DMS114 treated with DMSO at 0.1 percent for 48 hours (cell line): ENCODE data around the gene HNRNPUL1.
"Not testable (repeated sequence)": the region's sequence is repeated elsewhere in the genome, so short reads cannot be mapped to it uniquely, and the experiment has no call there.

Experiments used
- DNase-seq: peaks from one replicate; lab custom pipeline; 2025; ENCODE audit not compliant: unreplicated experiment; lab: John Stamatoyannopoulos, UW

Gene HNRNPUL1

DNA sequence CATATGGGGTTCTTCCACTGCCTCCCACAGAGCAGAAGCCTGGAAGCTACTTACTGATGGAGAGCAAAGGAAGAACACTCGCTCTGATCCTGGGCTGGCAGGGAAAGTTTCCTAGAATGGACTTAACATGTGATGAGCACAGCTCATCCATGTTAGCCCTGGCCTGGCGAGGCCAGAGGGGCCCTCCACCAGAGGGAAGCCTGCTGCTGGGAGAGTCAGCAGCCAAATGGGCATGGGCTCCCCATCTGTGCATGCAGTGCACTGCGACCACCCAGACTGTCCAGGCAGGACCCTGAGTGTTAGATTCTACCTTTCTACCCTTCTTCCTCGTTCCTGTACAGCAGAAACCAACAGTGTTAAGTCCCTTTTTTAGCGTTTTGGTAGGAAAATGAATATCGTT is 8.9 kb downstream of the HNRNPUL1 start:
- DNase-seq, result no peak

DNA sequence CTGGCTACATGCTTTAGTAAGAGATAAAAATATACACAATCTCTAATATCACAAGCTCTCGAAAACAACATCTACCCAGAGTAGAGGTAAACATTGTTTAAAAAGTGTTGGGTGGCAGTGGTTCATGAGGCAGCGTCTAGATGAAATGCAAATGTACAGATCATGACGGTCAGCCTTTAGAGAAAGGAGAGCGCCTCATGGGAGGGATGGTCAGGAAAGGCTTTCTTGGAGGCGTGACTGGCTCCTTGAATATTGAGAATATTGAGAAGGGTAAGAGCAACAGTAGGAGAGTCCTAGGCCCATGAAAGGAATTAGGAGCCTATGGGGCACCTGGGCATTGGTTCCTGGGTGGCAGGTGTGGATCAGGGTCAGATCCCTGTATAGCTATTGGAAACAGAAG is 10.6 kb downstream of the HNRNPUL1 start:
- no peak for DNase-seq

DNA sequence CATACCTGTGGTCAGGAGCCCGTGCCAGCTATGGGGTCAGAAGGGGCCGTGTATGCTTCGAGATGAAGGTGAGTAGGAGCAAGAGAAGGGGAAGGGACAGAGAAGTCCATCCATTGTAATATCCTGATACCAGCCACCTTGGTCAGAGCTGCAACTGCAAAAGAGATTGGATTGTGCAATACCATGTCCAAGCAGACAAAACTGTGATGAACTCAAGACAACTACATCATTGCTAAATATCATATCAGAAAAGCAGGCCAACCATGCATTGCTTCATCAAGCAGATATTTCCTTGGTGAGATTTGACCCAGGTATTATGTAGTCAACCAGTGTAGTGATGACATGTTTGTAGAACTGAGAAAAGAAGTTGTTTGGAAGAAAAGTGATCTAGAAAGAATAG is 12.1 kb downstream of the HNRNPUL1 start:
- DNase-seq, result no peak

DNA sequence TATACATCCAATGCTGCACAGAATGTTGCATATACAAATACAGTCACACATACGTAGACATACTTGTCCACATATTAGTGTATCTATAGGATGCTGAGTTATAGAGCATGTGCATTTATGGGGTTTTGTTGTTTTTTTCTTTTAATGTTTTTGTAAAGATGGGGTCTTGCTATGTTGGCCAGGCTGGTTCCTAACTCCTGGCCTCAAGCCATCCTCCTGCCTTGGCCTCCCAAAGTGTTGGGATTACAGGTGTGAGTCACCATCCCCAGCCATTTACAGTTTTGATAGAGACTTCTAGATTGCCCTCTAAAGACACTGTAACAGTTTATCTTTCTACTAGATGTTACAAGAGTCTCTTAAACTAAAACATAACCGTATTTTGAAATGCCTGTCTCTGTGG is 14.3 kb downstream of the HNRNPUL1 start:
- DNase-seq, result no peak

DNA sequence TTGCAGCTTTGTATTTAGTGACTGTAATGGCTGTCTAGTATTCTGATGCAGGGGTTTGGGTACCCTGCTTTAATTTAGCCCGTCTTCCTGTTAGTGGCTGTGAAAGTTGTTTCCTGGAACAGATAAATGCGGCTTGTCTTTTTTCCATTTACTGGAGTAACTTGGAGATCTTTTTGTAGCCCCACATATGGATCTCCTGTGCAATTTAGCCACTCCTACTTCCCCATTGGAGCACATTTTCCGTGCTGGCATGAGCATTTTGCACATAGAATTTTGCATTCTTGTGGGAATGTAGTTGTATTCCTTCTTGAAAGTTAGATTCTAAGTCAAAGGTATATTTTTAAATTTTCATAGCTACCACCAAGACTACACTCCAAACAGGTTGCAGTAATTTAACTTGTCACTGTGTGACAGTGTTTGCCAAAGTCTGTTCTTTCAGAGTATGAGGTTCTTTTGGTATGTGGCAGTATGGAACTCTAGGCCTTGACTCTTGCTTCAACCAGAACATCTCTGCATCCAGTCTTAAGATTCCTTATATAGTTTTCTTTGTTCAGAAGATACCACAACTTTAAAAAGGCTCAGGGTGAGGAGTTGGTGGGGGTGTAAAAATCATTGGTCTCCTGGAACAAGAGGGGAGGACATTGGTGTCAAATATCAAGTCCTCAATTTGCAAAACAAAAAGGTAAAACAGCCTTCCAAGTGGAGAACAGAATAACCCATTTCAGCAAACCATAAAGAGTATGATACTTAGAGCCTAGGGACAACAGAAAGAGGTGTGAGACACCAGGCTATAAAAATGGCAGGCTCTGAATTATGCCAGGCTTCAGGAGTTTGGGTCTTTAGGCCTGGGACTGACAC is 24.7 kb downstream of the HNRNPUL1 start:
- no peak for DNase-seq

DNA sequence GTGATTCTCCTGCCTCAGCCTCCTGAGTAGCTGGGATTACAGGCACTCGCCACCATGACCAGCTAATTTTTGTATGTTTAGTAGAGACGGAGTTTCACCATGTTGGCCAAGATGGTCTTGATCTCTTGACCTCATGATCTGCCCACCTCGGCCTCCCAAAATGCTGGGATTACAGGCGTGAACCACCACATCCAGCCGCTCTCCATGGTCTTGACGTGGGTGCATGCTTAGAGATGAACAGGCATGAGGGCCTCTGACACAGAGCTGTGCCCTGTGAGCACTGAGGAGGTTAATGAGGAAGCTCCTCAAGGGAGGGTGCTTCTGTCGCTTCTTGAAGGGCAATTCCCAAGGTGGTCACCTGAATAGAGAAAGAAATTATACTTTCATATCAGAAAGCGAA is 25.6 kb downstream of the HNRNPUL1 start:
- not testable (repeated sequence) for DNase-seq

DNA sequence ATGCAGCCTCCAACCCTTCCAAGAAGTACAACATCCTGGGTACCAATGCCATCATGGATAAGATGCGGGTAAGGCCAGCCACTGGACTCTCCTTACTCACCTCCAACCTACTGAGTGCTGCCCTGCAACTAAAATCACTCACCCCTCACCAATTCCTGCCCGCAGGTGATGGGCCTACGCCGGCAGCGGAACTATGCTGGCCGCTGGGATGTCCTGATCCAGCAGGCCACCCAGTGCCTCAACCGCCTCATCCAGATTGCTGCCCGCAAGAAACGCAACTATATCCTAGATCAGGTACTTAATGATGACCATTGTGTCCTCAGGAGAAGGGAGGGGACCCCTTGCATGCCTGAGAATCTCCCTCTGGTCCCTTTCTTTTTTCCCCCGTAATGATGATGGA is 30.2 kb downstream of the HNRNPUL1 start:
- no peak for DNase-seq

DNA sequence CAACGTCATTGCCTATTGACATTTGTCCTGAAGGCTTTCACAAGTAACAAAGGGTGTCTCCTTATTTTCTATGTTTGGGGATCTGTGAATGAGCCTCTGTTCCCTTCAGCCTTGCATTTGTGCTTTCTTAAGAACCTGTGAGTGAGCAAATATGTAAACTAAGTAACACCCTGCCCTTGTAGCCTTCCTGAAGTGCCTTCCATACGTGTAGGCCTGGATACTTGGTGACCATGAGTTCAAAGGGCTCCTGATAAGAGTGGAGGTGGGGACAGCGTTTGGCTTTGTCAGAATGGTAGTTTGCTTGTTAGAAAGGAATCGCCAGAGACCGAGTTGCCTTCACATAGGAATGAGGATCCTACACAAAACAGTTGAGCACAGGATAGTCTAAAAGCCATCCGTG is 31.3 kb downstream of the HNRNPUL1 start:
- no peak for DNase-seq

DNA sequence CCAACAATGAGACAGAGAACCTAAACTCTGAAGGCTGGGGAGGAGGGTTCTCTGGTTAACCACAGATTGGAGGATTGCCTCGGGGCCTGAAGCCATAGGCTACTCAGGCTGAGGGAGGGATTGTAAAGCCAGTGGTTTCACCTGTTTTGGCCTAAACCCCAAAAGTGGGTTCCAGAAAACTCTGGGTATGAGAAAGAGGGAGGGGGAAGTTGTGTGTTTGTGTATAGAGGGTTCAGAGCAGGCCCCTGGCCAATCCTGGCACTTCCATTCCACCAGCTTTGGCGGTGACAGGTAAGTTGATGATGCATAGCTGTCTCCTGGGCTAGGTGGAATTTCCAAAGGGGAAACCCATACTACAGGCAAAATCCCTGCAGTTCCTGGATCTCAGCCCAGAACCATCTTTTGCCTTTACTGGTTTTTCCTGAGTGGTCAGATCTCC is 32.3 kb downstream of the HNRNPUL1 start:
- DNase-seq, result no peak

DNA sequence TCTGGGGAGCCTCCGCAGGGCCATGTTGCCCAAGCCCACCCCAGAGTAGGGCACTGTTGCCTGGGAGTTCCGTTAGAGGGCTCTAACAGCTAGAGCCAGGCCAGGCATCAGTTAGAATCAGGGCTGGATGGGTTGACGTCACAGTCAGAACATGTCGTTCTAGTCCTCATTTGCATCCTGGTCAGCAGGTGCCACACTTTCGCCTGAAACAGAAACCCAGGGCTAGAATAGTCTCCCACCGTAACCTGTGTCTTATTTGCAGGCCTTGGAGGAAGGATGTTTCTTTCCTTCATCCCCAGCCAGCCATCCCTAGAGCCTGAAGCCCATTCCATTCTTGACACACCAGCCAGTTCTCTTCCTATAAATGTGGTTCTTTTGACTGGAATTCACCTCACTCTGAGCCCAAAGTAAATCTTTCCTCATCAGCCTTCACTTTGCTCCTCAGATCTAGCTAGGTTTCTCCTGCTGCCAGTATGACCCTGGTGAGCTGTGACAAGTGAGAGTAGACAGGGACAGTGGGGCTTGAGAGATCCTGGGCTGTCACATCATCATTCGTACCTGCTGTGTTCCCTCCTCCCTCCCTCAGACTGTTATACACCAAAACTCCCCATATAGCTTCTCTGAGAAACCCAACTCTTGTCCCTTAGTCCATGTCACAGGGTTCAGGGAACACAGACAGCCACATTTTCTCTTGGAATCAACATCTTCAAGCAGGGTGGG is 33.6 kb downstream of the HNRNPUL1 start:
- no peak for DNase-seq

DNA sequence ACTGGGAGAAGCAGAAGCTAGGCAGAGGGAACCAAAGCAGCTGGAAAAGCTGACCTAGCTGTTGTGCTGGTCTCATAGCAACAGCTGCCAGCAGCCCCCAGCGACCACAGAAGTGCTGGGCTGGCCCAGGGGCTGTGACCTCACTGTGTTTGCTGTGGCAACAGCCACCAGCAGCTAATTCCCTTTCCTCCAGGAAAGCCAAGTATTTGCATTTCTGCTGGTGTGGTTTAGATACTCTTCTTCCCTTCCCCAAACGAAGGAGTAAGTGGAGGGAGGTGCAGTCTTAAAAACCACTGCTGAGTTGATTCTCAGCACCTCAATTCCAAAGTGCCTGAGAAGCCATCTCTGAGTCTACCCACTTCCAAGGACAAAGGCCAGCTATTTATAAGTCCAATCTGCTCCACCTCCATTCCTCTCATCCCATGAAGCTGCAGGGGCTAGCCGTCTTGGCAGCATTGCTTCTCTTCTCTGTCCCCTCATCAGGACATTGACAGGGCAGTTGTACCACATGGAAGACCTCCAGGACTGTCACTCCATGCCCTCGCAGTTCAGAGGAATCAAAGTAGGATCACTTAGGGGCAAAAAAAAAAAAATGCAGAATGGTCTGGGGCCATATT is 34.3 kb downstream of the HNRNPUL1 start:
- no peak for DNase-seq

DNA sequence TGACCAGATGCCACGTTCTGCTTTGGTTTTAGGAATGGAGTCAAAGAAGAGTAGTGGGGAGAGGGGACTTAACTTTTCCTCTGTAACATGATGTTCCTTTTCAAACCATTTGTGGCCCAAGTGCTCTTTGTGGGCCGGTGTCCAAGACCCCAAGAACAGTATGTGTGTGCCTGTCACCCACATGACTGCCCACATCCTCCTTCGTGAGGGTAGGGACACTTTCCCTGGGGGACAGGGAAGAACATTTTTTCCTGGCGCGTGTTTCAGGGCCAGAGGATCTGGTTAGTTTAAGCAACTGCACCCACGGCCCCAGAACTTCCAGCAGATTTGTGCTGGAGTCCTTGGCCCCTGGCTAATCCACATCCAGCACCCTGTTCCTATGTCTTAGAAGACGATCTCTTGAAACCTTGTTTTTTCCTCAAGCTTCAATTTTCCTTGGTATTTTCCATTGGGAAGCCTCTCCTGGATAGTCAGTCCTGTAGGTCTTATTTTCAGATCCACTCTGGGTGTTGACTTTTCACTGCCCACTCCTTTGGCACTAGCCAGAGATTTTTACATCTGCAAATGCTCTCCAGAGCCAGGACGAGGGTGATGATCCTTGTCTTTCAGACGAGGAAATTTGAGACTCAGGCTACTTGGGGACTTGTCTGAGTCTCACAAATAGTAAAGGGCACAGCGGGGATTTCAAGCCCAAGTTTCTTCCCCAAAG is 35.0 kb downstream of the HNRNPUL1 start:
- no peak for DNase-seq

DNA sequence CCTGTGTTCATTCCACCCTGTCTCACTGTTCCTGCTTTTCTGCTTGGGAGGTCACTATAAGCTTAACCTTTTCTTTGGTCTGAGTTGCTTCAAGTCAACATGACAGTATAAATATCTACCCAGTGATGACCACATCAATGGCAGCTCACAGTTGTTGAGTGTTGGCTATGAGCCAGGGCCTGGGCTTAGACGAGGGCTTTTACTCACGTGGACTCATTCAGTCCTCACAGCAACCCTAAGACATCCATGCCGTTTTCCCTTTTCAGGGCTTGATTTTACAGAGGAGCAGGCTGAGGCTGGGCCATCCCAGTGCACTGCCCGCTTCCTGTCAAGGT is 35.5 kb downstream of the HNRNPUL1 start:
- no peak for DNase-seq

DNA sequence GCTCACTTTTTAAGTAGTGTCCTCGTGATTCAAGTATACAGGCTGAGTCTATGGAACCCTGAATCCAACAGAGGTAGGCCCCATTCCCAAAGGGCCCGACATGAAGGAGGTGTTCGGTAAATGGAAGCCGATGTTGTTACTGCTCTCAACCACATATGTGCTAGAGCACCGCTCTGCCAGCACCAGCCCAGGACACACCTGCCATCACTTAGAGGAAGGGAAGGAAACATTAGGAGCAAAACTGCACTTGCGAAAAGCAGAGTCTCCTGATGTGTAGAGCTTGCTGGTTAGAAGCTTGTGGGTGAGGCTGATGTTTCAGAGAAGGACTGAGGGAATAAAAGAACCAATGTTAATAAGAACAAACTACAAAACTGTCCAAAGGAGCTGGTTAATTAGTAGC is 36.4 kb downstream of the HNRNPUL1 start:
- no peak for DNase-seq

DNA sequence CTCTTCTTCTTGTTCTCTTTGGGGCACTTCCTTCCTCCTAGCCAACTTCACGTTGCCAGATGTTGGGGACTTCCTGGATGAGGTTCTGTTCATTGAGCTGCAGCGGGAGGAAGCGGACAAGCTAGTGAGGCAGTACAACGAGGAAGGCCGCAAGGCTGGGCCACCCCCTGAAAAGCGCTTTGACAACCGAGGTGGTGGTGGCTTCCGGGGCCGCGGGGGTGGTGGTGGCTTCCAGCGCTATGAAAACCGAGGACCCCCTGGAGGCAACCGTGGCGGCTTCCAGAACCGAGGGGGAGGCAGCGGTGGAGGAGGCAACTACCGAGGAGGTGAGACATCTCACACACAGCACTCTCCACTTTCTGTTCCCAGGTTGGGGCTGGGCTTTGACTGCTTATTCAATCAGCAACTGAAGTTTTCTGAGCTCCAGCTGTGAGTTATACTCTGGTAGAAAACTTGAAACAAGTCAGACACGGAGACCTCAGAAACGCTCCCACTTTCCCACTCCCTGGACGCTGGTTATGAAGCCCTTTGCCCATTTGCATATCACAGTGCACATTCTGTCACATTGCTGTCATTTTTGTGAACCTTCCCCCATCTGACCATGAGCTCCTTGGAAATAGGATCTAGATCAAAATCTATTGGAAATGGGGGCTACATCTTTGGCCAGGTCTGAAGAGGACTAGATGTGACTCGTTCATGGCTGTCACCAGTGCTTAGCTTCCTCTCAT is 38.6 kb downstream of the HNRNPUL1 start:
- DNase-seq, result no peak

DNA sequence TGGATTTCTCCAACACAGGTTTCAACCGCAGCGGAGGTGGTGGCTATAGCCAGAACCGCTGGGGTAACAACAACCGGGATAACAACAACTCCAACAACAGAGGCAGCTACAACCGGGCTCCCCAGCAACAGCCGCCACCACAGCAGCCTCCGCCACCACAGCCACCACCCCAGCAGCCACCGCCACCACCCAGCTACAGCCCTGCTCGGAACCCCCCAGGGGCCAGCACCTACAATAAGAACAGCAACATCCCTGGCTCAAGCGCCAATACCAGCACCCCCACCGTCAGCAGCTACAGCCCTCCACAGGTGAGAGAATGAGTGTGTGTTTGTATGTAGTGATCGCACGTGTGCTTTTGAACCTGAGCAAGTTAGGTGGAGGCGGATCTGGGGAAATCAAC is 39.8 kb downstream of the HNRNPUL1 start:
- DNase-seq, result no peak

DNA sequence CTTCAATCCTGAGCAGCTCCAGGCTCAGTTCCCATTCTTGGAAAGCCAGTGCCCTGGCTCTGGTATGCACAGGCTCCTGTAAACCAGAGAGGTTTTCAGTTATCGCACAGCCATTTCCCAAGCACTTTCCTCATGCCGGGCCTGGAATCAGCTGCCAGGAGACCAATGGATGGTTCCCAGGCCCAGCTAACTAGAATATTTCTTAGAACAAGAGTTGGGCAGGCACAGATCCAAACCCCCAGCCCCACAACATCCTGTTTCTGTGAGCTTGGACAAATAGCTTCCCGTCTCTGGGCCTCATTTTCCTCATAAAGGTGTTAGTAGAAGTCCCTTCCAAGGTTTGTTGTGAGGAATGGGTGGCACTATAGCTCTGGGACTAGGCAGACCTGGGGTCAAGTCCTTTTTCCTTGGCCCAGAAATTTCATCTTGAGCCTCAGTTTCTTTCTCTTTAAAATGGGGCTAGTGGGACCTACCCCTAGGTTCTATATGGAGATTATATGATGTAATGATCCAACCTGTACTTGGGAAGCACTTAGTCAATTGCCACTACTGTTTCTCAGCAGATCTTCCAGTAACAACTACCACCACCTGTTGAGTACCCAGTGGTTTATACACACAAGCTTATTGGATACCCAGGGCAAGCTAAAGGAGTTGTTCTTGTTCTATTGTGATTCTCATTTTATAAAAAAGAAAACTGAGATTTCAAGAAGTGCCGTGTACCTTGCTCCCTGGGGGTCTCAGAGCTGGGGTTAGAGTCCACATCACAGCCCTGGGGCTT is 40.7 kb downstream of the HNRNPUL1 start:
- no peak for DNase-seq

DNA sequence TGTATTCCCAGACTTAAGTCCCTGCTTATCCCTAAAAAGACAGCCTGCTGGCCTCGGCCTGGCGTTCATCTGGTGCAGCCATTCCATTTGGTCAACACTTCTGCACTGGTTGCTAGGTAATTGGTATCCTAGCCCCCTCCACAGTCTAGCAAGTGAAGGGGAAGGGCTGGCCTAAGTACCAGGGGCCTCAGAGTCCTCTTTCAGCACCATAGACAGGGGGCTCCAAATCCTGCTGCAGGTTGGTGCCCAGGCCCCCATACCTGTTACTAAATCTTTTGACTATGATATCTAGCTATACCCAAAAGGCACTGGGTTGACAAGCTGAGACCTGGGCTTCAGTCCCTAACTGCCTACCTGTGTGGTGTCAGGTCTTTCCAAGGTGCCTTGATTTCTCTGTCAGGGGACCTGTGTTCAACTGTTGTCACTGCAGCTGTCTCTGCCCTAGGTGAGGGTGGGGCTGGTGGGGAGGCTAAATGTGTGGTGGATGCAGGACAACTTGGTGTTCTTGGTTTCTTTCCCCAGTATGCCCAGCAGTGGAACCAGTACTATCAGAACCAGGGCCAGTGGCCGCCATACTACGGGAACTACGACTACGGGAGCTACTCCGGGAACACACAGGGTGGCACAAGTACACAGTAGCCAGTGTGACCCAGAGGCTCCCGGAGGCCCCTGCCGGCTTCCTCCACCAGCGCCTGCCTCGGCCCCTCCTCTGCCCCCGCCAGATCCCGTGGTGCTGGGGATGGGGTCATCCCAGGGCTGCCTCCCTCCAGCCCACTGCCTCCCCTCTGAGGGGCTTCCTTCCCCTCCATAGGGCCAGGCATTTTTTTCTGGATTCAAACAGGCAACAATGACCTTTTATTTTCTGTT is 42.0 kb downstream of the HNRNPUL1 start:
- no peak for DNase-seq
